NCI-H187 treated with DMSO at 0.1 percent for 48 hours (cell line): ENCODE results near the gene SRGAP2.
"Not testable (repeated sequence)": the region's sequence is repeated elsewhere in the genome, so short reads cannot be mapped to it uniquely, and the experiment has no call there.

Source experiments
- DNase-seq: peaks from one replicate; lab custom pipeline; 2025; lab: John Stamatoyannopoulos, UW

The SRGAP2 gene

DNA sequence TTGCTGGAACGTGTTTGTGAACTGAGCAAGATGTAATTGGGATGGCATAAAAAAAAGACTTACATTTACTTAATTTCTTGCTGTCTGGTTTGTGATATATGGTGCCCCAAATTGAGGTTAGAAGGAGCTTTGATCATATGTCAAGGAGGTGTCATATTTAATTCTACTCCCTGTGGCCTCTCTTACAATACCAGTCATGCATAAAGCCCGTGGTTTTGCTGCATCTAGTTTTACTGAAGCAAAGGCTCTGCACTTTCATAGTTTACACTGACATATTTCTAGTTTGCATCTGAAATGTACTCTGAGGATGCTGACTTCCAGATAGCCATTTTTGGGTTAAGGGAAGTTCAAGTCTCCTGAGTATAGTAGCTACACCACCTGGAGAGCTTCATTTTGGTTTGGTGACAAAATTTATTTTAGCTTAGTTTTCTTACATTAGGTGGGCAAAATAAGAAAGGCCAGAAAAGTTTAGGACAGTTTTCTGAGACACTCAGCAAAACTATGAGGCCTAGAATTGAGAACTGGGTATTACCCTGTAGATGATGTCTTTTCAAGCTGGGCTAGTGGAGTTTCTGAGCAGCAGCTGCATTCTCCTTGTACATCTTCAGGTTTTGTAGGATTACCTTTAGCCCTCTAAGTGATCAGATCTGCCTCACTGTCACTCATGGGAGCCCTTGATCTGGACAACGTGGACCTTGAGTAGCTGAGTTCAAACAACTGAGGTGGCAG is 47.8 kb downstream of the SRGAP2 start:
- DNase-seq: not testable (repeated sequence)

DNA sequence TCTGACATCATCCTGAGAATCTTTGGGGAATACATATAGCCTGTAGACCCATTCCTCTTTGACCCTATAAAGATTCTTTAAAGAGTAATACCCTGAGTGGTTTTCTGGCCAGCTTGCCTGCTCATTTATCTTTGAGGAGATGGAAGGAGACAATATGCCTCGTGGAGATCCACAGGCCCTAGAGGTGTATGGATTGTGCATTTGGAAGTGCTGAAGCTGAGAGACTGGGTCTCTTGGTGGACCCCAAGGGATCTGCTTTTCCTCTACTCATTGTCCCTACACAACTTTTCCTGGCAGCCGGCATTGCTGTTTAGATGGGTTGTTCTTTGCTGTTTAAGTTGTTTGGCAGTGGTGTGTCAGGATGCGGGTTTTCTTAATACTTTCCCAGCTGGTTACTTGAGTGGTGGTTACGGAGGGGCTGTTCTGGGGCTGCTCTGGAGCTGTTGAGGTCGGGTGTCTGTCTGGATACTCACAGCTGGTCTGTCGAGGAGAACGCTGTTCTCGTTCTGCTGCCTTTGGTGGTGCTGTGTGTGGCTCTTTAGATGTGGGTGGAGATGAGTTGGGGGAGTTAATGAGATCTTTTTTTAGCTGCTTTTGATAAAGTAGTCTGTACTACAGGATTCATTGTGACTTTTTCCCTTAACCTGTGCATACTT is 49.5 kb downstream of the SRGAP2 start:
- not testable (repeated sequence) for DNase-seq
